Peyer's patch (tissue), 4 donors: ENCODE results near the gene SMOC1.

ENCODE experiments used
- POLR2A ChIP-seq, 2 donors: fragments of 450-650 bp; IDR thresholded peaks; one replicate each; pipeline ENCODE4 v1.5.1; 2017; ENCODE audit warnings: antibody characterized with exemption in 2 of 2, mild to moderate bottlenecking in 2 of 2, moderate library complexity in 2 of 2
- TF ChIP-seq, protein P1 (sequence below), 6 experiments: fragments of 450-650 bp in 4 of 6; fragments of 200-600 bp in 2 of 6; sonication (generic) in 1 of 6; IDR thresholded peaks; one replicate each; pipeline ENCODE4 v1.5.1; 2017 to 2019; ENCODE audit warnings: antibody characterized with exemption in 6 of 6, mild to moderate bottlenecking in 3 of 6, moderate library complexity in 1 of 6

DNA sequence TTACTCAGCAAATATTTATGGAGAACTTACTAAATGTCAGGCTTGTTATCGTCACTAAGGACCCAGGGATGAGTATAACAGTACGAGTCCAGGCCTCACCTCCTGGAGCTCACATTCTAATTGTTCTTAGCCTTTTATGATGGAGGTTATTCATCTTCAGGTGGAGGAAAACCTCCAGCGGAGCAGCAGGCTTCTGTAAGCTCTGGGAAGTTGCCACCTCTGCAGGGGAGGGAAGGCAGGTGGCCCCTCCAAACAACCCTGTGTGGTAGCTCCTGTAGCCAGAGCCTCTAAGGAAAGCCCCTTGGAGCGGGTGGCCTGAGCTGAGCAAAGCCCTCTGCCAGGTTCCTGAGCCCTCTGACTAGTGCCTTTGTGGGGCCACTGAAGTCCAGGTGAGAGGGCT, 104.1 kb downstream of the SMOC1 start:
- TF ChIP-seq, protein P1, sequence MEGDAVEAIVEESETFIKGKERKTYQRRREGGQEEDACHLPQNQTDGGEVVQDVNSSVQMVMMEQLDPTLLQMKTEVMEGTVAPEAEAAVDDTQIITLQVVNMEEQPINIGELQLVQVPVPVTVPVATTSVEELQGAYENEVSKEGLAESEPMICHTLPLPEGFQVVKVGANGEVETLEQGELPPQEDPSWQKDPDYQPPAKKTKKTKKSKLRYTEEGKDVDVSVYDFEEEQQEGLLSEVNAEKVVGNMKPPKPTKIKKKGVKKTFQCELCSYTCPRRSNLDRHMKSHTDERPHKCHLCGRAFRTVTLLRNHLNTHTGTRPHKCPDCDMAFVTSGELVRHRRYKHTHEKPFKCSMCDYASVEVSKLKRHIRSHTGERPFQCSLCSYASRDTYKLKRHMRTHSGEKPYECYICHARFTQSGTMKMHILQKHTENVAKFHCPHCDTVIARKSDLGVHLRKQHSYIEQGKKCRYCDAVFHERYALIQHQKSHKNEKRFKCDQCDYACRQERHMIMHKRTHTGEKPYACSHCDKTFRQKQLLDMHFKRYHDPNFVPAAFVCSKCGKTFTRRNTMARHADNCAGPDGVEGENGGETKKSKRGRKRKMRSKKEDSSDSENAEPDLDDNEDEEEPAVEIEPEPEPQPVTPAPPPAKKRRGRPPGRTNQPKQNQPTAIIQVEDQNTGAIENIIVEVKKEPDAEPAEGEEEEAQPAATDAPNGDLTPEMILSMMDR (IDR thresholded peaks at IDR 0.05) = no peak
- TF ChIP-seq POLR2A (IDR thresholded peaks at IDR 0.05) = no peak
